Kidney epithelial cell (primary cell): ENCODE measurements around the gene APBB2. TPM values are rescaled to one million over a fixed set of nuclear protein-coding genes. Genes with fewer than 3 reads are reported as not detected.

Experiments
- DNase-seq: peaks from one replicate; pipeline ENCODE4 v3.0.0-alpha.2; 2010; ENCODE audit warnings: low read depth
- H3K27me3 ChIP-seq: 2 replicates; pipeline ENCODE4 v1.6.0; 2011; ENCODE audit warnings: low read length; ENCODE audit not compliant: control insufficient read depth, insufficient read depth
- H3K36me3 ChIP-seq: 2 replicates; pipeline ENCODE4 v1.5.1; 2011; ENCODE audit warnings: low read length; ENCODE audit not compliant: control insufficient read depth, insufficient read depth
- H3K4me3 ChIP-seq: 2 replicates; pipeline ENCODE4 v1.5.1; 2011; ENCODE audit warnings: low read depth, mild to moderate bottlenecking, control low read depth, low read length
- total RNA-seq: library from RNA; depleted of rRNA; stranded (reverse); fragments of >200 nt; gene quantifications from 2 replicates; pipeline ENCODE4 v1.2.3, GENCODE V29; 2015
- TF ChIP-seq, protein P1 (sequence below): IDR thresholded peaks from 2 replicates; pipeline ENCODE4 v1.5.1; 2011; ENCODE audit warnings: mild to moderate bottlenecking, moderate library complexity, low read length, control low read depth, inconsistent platforms; ENCODE audit not compliant: insufficient read depth, poor library complexity, severe bottlenecking

APBB2 gene
- total RNA-seq, 1 donor from 2014 or later: 52.0 TPM

DNA sequence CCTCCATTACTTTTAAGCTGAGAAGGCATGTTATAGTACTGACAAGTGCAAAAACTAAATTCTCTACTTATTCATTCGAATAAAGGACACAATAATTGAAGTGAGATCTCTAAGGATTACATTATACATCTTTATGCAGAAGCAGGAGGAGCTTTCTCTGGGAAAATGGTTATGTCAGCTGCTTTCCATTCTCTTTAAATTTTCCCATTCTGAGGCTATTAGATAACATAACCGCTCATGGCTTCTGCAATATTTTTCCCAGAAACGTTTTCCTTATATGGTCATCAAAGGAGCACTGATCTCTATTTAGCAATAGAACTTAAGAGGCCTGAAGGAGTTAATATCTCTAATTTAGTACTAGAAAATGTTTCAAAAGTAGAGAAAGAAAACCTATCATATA is 243.0 kb downstream of the APBB2 start:
- DNase-seq: no peak
- Histone ChIP-seq H3K36me3 (no peaks in the 10 kb centered on the region), H3K27me3 (no peaks in the 10 kb centered on the region), H3K4me3 (no peak overlapping the region)
- TF ChIP-seq, protein P1, sequence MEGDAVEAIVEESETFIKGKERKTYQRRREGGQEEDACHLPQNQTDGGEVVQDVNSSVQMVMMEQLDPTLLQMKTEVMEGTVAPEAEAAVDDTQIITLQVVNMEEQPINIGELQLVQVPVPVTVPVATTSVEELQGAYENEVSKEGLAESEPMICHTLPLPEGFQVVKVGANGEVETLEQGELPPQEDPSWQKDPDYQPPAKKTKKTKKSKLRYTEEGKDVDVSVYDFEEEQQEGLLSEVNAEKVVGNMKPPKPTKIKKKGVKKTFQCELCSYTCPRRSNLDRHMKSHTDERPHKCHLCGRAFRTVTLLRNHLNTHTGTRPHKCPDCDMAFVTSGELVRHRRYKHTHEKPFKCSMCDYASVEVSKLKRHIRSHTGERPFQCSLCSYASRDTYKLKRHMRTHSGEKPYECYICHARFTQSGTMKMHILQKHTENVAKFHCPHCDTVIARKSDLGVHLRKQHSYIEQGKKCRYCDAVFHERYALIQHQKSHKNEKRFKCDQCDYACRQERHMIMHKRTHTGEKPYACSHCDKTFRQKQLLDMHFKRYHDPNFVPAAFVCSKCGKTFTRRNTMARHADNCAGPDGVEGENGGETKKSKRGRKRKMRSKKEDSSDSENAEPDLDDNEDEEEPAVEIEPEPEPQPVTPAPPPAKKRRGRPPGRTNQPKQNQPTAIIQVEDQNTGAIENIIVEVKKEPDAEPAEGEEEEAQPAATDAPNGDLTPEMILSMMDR: no peak

DNA sequence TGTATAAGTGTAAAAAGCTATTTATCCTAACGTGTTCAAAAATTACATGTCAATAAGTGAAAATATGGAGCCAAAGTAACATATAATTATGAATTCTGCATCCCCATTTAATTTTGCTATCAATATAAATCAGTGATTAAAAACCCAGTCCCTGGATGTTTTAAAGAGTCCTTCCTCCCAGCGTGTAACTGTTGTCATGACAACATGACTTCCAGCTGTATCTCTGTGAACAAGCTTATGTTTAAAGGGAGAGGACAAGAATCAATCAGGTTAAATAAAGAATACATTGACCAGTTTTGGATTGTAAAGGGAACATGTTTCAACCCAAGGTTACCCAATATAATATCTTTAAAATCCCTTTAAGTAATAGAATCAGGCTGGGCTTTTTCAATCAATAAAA is 244.8 kb downstream of the APBB2 start:
- no peaks in the 10 kb centered on the region for H3K36me3 ChIP-seq
- TF ChIP-seq, protein P1: no peak
- DNase-seq: no peak
- no peaks in the 10 kb centered on the region for H3K27me3 ChIP-seq
- no peak overlapping the region for H3K4me3 ChIP-seq

DNA sequence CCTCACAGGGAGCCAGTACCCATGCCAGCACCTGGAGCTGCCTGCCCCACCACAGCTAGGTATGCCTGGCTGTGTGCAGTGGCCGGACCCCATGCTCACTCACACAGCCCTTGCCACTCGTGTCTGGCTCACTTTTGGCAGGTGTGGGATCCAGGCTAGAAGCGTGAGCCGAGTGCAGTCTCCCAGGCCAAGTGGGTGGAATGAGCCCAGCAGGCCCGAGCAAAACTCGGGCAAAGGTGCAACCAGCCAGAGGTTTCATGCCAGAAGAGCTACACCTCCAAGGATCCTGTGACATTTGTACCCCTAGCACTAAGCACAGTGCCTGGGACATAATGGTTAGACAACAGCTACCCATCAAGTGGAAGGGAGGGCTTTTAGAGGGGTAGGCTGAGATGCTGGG is 246.8 kb downstream of the APBB2 start:
- no peaks in the 10 kb centered on the region for H3K36me3 ChIP-seq
- H3K4me3 ChIP-seq: no peak overlapping the region
- no peak for DNase-seq
- TF ChIP-seq, protein P1: no peak
- H3K27me3 ChIP-seq: no peaks in the 10 kb centered on the region

- TF ChIP-seq, protein P1: no peak
- no peaks in the 10 kb centered on the region for H3K27me3 ChIP-seq
- DNase-seq: no peak
- H3K36me3 ChIP-seq: no peaks in the 10 kb centered on the region
- no peak overlapping the region for H3K4me3 ChIP-seq
Measured at GRCh38 chr4:40966091-40966490, 248.3 kb downstream of the APBB2 start.

DNA sequence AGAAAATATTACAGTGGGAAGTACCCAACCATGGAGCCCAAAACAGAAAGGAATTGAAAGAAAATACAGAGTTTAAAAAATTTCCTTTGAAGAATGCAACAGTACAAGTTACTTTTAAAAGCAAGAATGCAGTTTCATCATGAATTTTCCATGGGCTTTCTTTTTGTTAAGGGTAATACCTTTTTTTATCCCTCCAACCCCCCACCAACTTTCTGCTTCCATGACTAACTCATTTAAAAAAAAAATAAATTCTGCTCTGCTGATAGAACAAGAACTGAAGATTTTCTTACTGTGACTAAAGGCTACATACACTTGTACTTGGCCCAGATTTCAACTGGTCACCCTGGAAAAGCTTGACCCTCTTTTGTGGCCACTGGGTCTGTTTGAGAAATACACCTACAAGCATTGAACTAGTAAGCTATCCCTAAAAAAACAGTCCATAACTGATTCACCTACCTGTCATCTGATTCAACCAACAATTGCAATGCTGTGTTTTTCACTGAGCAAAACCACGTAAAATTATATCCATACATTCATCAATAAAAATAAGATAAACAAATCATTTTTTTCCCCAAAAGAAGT is 250.4 kb downstream of the APBB2 start:
- DNase-seq: no peak

More for the DNA sequence above, 250.4 kb downstream of the APBB2 start:
- Histone ChIP-seq H3K27me3 (no peaks in the 10 kb centered on the region), H3K36me3 (no peaks in the 10 kb centered on the region), H3K4me3 (no peak overlapping the region)
- TF ChIP-seq, protein P1: no peak
